ENCODE results near the gene CDYL. TPM values are rescaled to one million over a fixed set of nuclear protein-coding genes. Genes with fewer than 3 reads are reported as not detected.

The CDYL gene
- total and polyA plus RNA-seq, 11 donors: 4.3 to 45.2 (median 30.6) TPM

DNA sequence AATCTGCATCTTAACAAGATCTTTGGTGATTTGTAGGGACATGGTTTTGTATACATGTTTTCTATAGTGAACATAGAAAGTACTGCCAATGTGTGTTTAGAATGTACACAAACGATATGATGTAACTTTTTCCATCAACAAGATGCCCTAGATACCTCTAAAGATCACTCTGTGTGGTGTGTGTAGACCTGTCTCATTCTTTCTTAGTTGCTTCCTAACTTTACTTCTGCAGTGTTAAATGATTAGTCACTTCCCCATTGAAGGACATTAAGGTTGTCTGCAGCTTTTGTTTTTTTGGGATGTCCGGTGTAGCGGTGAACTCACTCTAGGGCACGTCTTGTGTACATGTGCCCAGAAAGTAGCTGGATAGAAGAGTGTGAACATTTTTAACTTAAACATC lies 35.9 kb downstream of the CDYL start:
- WGBS, 4 donors: 53 to 65% (median 65%) methylated on average over 4 of the region's 4 CpGs
- Histone ChIP-seq H3K27ac (no peak overlapping the region), H3K27me3 (no peaks in the 10 kb centered on the region), H3K4me3 (no peak overlapping the region), H3K36me3 (no peaks in the 10 kb centered on the region), H3K9me3 (no peaks in the 10 kb centered on the region), H3K4me1 (peaks cover 0 to 30% (median 16%) of the 10 kb centered on the region in 12 donors)
- ATAC-seq (peak; percentile 29 to 69 (median 63)), DNase-seq (no peak)
- TF ChIP-seq, protein P1, sequence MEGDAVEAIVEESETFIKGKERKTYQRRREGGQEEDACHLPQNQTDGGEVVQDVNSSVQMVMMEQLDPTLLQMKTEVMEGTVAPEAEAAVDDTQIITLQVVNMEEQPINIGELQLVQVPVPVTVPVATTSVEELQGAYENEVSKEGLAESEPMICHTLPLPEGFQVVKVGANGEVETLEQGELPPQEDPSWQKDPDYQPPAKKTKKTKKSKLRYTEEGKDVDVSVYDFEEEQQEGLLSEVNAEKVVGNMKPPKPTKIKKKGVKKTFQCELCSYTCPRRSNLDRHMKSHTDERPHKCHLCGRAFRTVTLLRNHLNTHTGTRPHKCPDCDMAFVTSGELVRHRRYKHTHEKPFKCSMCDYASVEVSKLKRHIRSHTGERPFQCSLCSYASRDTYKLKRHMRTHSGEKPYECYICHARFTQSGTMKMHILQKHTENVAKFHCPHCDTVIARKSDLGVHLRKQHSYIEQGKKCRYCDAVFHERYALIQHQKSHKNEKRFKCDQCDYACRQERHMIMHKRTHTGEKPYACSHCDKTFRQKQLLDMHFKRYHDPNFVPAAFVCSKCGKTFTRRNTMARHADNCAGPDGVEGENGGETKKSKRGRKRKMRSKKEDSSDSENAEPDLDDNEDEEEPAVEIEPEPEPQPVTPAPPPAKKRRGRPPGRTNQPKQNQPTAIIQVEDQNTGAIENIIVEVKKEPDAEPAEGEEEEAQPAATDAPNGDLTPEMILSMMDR (IDR thresholded peaks at IDR 0.05): no peak
- TF ChIP-seq POLR2A (IDR thresholded peaks at IDR 0.05): no peak
- intact Hi-C loops (cut with DNase I): no loop called here

DNA sequence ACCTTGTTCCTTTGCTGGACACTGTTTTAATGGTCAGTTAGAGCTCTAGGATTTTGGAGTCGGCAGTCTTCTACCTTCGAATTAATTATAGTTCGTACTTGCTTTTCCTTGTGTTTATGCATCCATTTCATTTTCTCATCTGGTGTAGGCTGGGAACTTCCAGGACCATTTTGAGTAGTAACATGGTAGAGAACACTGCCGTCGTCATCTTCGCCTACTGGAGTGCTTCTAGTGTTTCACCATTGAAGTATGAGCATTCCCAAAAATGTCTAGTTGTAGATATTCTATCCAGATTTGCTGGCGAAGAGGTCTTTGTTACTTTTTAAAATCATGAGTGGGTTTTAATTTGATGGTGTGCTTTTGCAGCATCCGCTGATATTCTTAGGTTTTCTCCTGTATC lies 36.9 kb downstream of the CDYL start:
- TF ChIP-seq POLR2A (IDR thresholded peaks at IDR 0.05): no peak
- TF ChIP-seq, protein P1 (IDR thresholded peaks at IDR 0.05): no peak
- DNase-seq (no peak), ATAC-seq (no peak)
- no peak overlapping the region for H3K4me3 ChIP-seq
- H3K4me1 ChIP-seq: peaks cover 0 to 28% (median 15%) of the 10 kb centered on the region in 12 donors
- WGBS, 4 donors: 98 to 99% (median 98%) methylated on average over 8 of the region's 8 CpGs
- no peaks in the 10 kb centered on the region for H3K36me3 ChIP-seq
- intact Hi-C loops (cut with DNase I): no loop called here
- no peaks in the 10 kb centered on the region for H3K27me3 ChIP-seq
- no peak overlapping the region for H3K27ac ChIP-seq
- no peaks in the 10 kb centered on the region for H3K9me3 ChIP-seq

DNA sequence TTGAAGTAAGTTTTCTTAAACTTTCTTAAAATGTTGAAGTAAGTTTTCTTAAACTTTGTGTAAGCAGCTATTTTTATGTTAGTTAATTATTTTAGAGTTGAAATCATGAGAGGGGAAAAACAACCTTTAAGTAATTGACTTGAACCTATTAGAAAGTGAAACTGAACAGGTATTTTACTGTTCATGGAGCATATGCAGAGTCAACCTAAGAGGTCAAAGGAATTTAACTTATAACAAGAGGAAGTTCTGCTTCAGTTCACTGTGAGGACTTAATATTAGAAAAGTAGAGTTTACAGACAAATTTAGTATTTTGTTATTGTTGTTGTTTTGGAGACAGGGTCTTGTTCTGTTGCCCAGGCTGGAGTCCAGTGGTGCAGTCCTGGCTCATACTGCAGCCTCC lies 38.0 kb downstream of the CDYL start:
- no peak for DNase-seq
- Histone ChIP-seq H3K27me3 (no peaks in the 10 kb centered on the region), H3K27ac (no peak overlapping the region), H3K36me3 (no peaks in the 10 kb centered on the region), H3K9me3 (no peaks in the 10 kb centered on the region), H3K4me1 (peaks cover 0 to 28% (median 15%) of the 10 kb centered on the region in 12 donors), H3K4me3 (no peak overlapping the region)
- intact Hi-C loops (cut with DNase I): no loop called here
- TF ChIP-seq POLR2A (IDR thresholded peaks at IDR 0.05): no peak
- TF ChIP-seq, protein P1 (IDR thresholded peaks at IDR 0.05): no peak
- ATAC-seq: no peak

DNA sequence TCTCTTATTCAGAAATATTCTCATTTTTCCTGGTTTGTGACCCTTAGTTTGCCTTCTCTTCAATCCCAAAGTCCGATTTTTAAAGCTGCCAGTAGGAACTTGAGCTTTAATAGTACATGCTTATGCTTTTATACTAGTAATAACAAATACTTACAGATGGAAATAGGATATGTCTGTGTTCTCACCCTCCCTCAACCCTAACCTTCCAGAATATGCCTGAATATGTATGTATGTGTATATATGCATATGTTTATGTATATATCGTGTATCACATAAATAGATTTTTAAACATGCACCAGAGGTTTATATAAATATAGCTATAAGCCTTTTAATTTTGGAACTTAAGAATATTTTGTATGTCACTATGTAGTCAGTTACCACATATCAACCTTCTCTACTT lies 38.8 kb downstream of the CDYL start:
- no peaks in the 10 kb centered on the region for H3K9me3 ChIP-seq
- no peaks in the 10 kb centered on the region for H3K36me3 ChIP-seq
- DNase-seq (no peak), ATAC-seq (no peak)
- no peaks in the 10 kb centered on the region for H3K27me3 ChIP-seq
- no peak overlapping the region for H3K4me3 ChIP-seq
- intact Hi-C loops (cut with DNase I): no loop called here
- no peak overlapping the region for H3K27ac ChIP-seq
- H3K4me1 ChIP-seq: peaks cover 0 to 28% (median 15%) of the 10 kb centered on the region in 12 donors
- 89 to 92% (median 90%) methylated on average over 2 of the region's 2 CpGs for WGBS, 4 donors
- TF ChIP-seq, protein P1 (IDR thresholded peaks at IDR 0.05): no peak
- no peak for TF ChIP-seq POLR2A (IDR thresholded peaks at IDR 0.05)

Data from heart left ventricle (tissue), 16 donors.